Type B pancreatic cell (in vitro differentiated cells): ENCODE data around the gene NPAS1. TPM values are rescaled to one million over a fixed set of nuclear protein-coding genes. Genes with fewer than 3 reads are reported as not detected.

ENCODE experiments used
- DNase-seq: peaks from one replicate; pipeline ENCODE4 v3.0.0; 2021; ENCODE audit warnings: mixed read lengths; ENCODE audit not compliant: unreplicated experiment; ENCODE audit errors: extremely low spot score
- H3K27ac Mint-ChIP-seq: 2 replicates; pipeline ENCODE4 v1.8.0; 2021; ENCODE audit warnings: mild to moderate bottlenecking, mixed read lengths
- H3K27me3 Mint-ChIP-seq: 2 replicates; pipeline ENCODE4 v1.8.0; 2021; ENCODE audit warnings: mixed read lengths
- H3K36me3 Mint-ChIP-seq: 2 replicates; pipeline ENCODE4 v1.8.0; 2021; ENCODE audit warnings: mixed read lengths
- H3K4me1 Mint-ChIP-seq: one replicate; pipeline ENCODE4 v1.8.0; 2021; ENCODE audit warnings: mixed read lengths; ENCODE audit not compliant: unreplicated experiment
- H3K4me3 Mint-ChIP-seq: 2 replicates; pipeline ENCODE4 v1.8.0; 2021; ENCODE audit warnings: mild to moderate bottlenecking, mixed read lengths
- H3K9me3 Mint-ChIP-seq: 2 replicates; pipeline ENCODE4 v1.8.0; 2021; ENCODE audit warnings: mixed read lengths
- CTCF ChIP-seq: fragments of 200-600 bp; sonication (generic); conservative IDR thresholded peaks from 2 replicates; pipeline ENCODE4 v1.5.0; 2021; ENCODE audit warnings: antibody characterized with exemption, mild to moderate bottlenecking
- total RNA-seq: library from RNA; stranded (reverse); gene quantifications from 2 replicates; pipeline ENCODE4 v1.2.1, GENCODE V29; 2021; ENCODE audit warnings: low replicate concordance

The NPAS1 gene
- total RNA-seq, 1 donor from 2014 or later = 3.6 TPM

- Mint-ChIP-seq H3K4me3 (no peak overlapping the region), H3K27ac (no peak overlapping the region)
- TF ChIP-seq CTCF = no peak
Measured at GRCh38 chr19:47086280-47086679, 66.6 kb downstream of the NPAS1 start.

GRCh38 chr19:47089767-47090350 lies 70.2 kb downstream of the NPAS1 start:
- TF ChIP-seq CTCF = no peak
- Mint-ChIP-seq H3K4me3 (no peak overlapping the region), H3K9me3 (no peaks in the 10 kb centered on the region), H3K36me3 (peaks cover 21% of the 10 kb centered on the region), H3K4me1 (peaks cover 10% of the 10 kb centered on the region), H3K27me3 (no peaks in the 10 kb centered on the region), H3K27ac (no peak overlapping the region)
- DNase-seq = no peak

More at GRCh38 chr19:47086280-47086679, 66.6 kb downstream of the NPAS1 start:
- no peaks in the 10 kb centered on the region for H3K9me3 Mint-ChIP-seq
- DNase-seq = no peak
- no peaks in the 10 kb centered on the region for H3K27me3 Mint-ChIP-seq
- H3K36me3 Mint-ChIP-seq = peaks cover 21% of the 10 kb centered on the region
- no peaks in the 10 kb centered on the region for H3K4me1 Mint-ChIP-seq

- Mint-ChIP-seq H3K27ac (peak overlapping the region; percentile 48), H3K4me1 (peaks cover 35% of the 10 kb centered on the region), H3K27me3 (no peaks in the 10 kb centered on the region), H3K4me3 (no peak overlapping the region), H3K36me3 (peaks cover 28% of the 10 kb centered on the region), H3K9me3 (no peaks in the 10 kb centered on the region)
- no peak for DNase-seq
- TF ChIP-seq CTCF = no peak
Measured at GRCh38 chr19:47093254-47093653, 73.6 kb downstream of the NPAS1 start.

GRCh38 chr19:47093841-47094240 lies 74.2 kb downstream of the NPAS1 start:
- TF ChIP-seq CTCF = no peak
- peak overlapping the region; percentile 48 for H3K27ac Mint-ChIP-seq
- no peak for DNase-seq

GRCh38 chr19:47094557-47095475 lies 75.2 kb downstream of the NPAS1 start:
- Mint-ChIP-seq H3K4me1 (peaks cover 41% of the 10 kb centered on the region), H3K36me3 (peaks cover 29% of the 10 kb centered on the region), H3K4me3 (peak overlapping the region; percentile 18), H3K27me3 (no peaks in the 10 kb centered on the region), H3K9me3 (no peaks in the 10 kb centered on the region), H3K27ac (peak overlapping the region; percentile 99)
- TF ChIP-seq CTCF = no peak
- DNase-seq = no peak

More at GRCh38 chr19:47093841-47094240, 74.2 kb downstream of the NPAS1 start:
- no peaks in the 10 kb centered on the region for H3K9me3 Mint-ChIP-seq
- no peak overlapping the region for H3K4me3 Mint-ChIP-seq
- H3K36me3 Mint-ChIP-seq = peaks cover 31% of the 10 kb centered on the region
- peaks cover 40% of the 10 kb centered on the region for H3K4me1 Mint-ChIP-seq
- H3K27me3 Mint-ChIP-seq = no peaks in the 10 kb centered on the region

Other genes with a start within 250 kb of the NPAS1 start
- 91.4 and 137 TPM in 2 replicates for gene SLC1A5, start 231.2 kb upstream of the NPAS1 start, total RNA-seq
- gene AP2S1, start 169.0 kb upstream of the NPAS1 start, total RNA-seq = 128 and 135 TPM in 2 replicates
- 54.1 and 72.3 TPM in 2 replicates for gene ARHGAP35, start 158.8 kb upstream of the NPAS1 start, total RNA-seq
- 28.4 and 37.3 TPM in 2 replicates for gene TMEM160, start 28.8 kb downstream of the NPAS1 start, total RNA-seq
- gene ZC3H4, start 93.9 kb downstream of the NPAS1 start, total RNA-seq = 59.9 and 71.4 TPM in 2 replicates
- 102 and 155 TPM in 2 replicates for gene SAE1, start 111.0 kb downstream of the NPAS1 start, total RNA-seq
- gene BBC3, start 211.4 kb downstream of the NPAS1 start, total RNA-seq = 14.8 and 36.2 TPM in 2 replicates
- 22.4 and 29.3 TPM in 2 replicates for gene CCDC9, start 236.7 kb downstream of the NPAS1 start, total RNA-seq